Measurements from ENCODE around the gene RHPN2. TPM values are rescaled to one million over a fixed set of nuclear protein-coding genes. Genes with fewer than 3 reads are reported as not detected.
"Not testable (repeated sequence)": the region's sequence is repeated elsewhere in the genome, so short reads cannot be mapped to it uniquely, and the experiment has no call there.

RHPN2 gene
- total and polyA plus RNA-seq, 2 experiments from 2014 or later, result 15.7 to 29.6 TPM

- Mint-ChIP-seq H3K27ac (peak overlapping the region; percentile 56; the same call in 1 of the 2 replicates), H3K27me3 (ENCODE audit: insufficient read depth, low read depth, poor library complexity) (peaks cover 9% of the 10 kb centered on the region), H3K36me3 (ENCODE audit: low read depth) (peaks cover 22% of the 10 kb centered on the region), H3K9me3 (no peaks in the 10 kb centered on the region), H3K4me1 (no peaks in the 10 kb centered on the region), H3K4me3 (no peak overlapping the region)
- Histone ChIP-seq H3K4me3 (no peak overlapping the region), H3K27me3 (ENCODE audit: insufficient read depth) (no peaks in the 10 kb centered on the region), H3K4me2 (no peak overlapping the region), H3K4me1 (ENCODE audit: insufficient read depth) (no peaks in the 10 kb centered on the region), H3K79me2 (replicated peaks; ENCODE audit: insufficient read depth) (peaks cover 15% of the 10 kb centered on the region), H2AFZ (no peak overlapping the region), H3K9me2 (ENCODE audit: insufficient read depth) (no peaks in the 10 kb centered on the region), H4K20me1 (replicated peaks; ENCODE audit: insufficient read depth) (0 out of 2 replicates have a peak, but pooled peaks cover 4% of the 10 kb centered on the region), H3K36me3 (ENCODE audit: insufficient read depth) (no peaks in the 10 kb centered on the region), H3K27ac (ENCODE audit: low read depth) (no peak overlapping the region), H3F3A (replicated peaks; ENCODE audit: low read depth) (no peaks in the 10 kb centered on the region)
- ATAC-seq (no peak), DNase-seq (ENCODE audit: low spot score) (no peak)
- no peak for TF ChIP-seq CREB1 (CRISPR knock-in tag; IDR thresholded peaks at IDR 0.05; ENCODE audit: low read depth)
These were observed 97.9 kb downstream of the RHPN2 start for GRCh38 chr19:32966750-32967149.

GRCh38 chr19:32945260-32945659 lies 119.4 kb downstream of the RHPN2 start:
- H3K9me3 Mint-ChIP-seq, result no peaks in the 10 kb centered on the region
- no peak overlapping the region for H3K27ac Mint-ChIP-seq
- Histone ChIP-seq H3K4me3 (no peak overlapping the region), H3K79me2 (replicated peaks; ENCODE audit: insufficient read depth) (no peaks in the 10 kb centered on the region), H3K4me2 (no peak overlapping the region), H3K27me3 (ENCODE audit: insufficient read depth) (no peaks in the 10 kb centered on the region), H2AFZ (no peak overlapping the region), H3K27ac (ENCODE audit: low read depth) (no peak overlapping the region), H3K4me1 (ENCODE audit: insufficient read depth) (no peaks in the 10 kb centered on the region), H3F3A (replicated peaks; ENCODE audit: low read depth) (no peaks in the 10 kb centered on the region), H3K36me3 (ENCODE audit: insufficient read depth) (peaks cover 5% of the 10 kb centered on the region), H4K20me1 (replicated peaks; ENCODE audit: insufficient read depth) (no peaks in the 10 kb centered on the region; the same call in 1 of the 2 replicates), H3K9me2 (ENCODE audit: insufficient read depth) (no peaks in the 10 kb centered on the region)
- peak; percentile 52 for ATAC-seq
- DNase-seq (ENCODE audit: low spot score), result peak; percentile 14
- peaks cover 2% of the 10 kb centered on the region for H3K27me3 Mint-ChIP-seq (ENCODE audit: insufficient read depth, low read depth, poor library complexity)
- no peak overlapping the region for H3K4me3 Mint-ChIP-seq
- H3K4me1 Mint-ChIP-seq, result no peaks in the 10 kb centered on the region
- 0 out of 4 replicates have a peak, but pooled peaks of 1 of the 2 experiments have one; percentile 12 for TF ChIP-seq CTCF (conservative IDR thresholded peaks at IDR 0.05; ENCODE audit: low read depth in 2 of 2)
- no peak for TF ChIP-seq ZNF331 (CRISPR knock-in tag; IDR thresholded peaks at IDR 0.05; ENCODE audit: low read depth)
- peaks cover 28% of the 10 kb centered on the region for H3K36me3 Mint-ChIP-seq (ENCODE audit: low read depth)

GRCh38 chr19:32941273-32941672 lies 123.4 kb downstream of the RHPN2 start:
- H3K27me3 Mint-ChIP-seq (ENCODE audit: insufficient read depth, low read depth, poor library complexity), result not testable (repeated sequence)
- peaks cover 27% of the 10 kb centered on the region for H3K36me3 Mint-ChIP-seq (ENCODE audit: low read depth)

More at GRCh38 chr19:32941273-32941672, 123.4 kb downstream of the RHPN2 start:
- DNase-seq (ENCODE audit: low spot score); H3K9me2 ChIP-seq (ENCODE audit: insufficient read depth); H3K9me3 Mint-ChIP-seq; H3K36me3 ChIP-seq (ENCODE audit: insufficient read depth); H3K27ac Mint-ChIP-seq; H3K79me2 ChIP-seq (replicated peaks; ENCODE audit: insufficient read depth); H3K4me1 Mint-ChIP-seq; H3F3A ChIP-seq (replicated peaks; ENCODE audit: low read depth); H3K4me3 ChIP-seq; H3K4me3 Mint-ChIP-seq; H3K4me2 ChIP-seq; H3K27me3 ChIP-seq (ENCODE audit: insufficient read depth); H3K4me1 ChIP-seq (ENCODE audit: insufficient read depth); ATAC-seq; H3K27ac ChIP-seq (ENCODE audit: low read depth); H2AFZ ChIP-seq; H4K20me1 ChIP-seq (replicated peaks; ENCODE audit: insufficient read depth): not testable (repeated sequence)
